H9 (cell line): ENCODE results near the gene COX5A. TPM values are rescaled to one million over a fixed set of nuclear protein-coding genes. Genes with fewer than 3 reads are reported as not detected.

Source experiments
- DNase-seq: peaks from one replicate; pipeline ENCODE4 v3.0.0-alpha.2; 2017
- H2AFZ ChIP-seq: one replicate; pipeline ENCODE4 v1.6.1; 2013; ENCODE audit warnings: mild to moderate bottlenecking, low read length, control low read depth, moderate library complexity
- H2AK5ac ChIP-seq: 2 replicates; pipeline ENCODE4 v1.6.1; 2013; ENCODE audit warnings: low read length, control low read depth, mixed read lengths; ENCODE audit not compliant: insufficient read length
- H2BK120ac ChIP-seq: one replicate; pipeline ENCODE4 v1.6.1; 2013; ENCODE audit warnings: low read depth, mild to moderate bottlenecking, low read length, control low read depth, inconsistent platforms; ENCODE audit not compliant: poor library complexity, severe bottlenecking
- H2BK12ac ChIP-seq: 2 replicates; pipeline ENCODE4 v1.6.1; 2013; ENCODE audit warnings: low read length, control low read depth, mixed read lengths, low read depth; ENCODE audit not compliant: insufficient read length
- H2BK15ac ChIP-seq: 2 replicates; pipeline ENCODE4 v1.6.1; 2013; ENCODE audit warnings: low read depth, low read length, control low read depth
- H2BK20ac ChIP-seq: one replicate; pipeline ENCODE4 v1.6.1; 2013; ENCODE audit warnings: low read depth, mild to moderate bottlenecking, low read length, control low read depth, inconsistent platforms; ENCODE audit not compliant: poor library complexity, severe bottlenecking
- H2BK5ac ChIP-seq: 2 replicates; pipeline ENCODE4 v1.6.1; 2013; ENCODE audit warnings: low read length, control low read depth, mixed read lengths; ENCODE audit not compliant: insufficient read length
- H3K14ac ChIP-seq: 2 replicates; pipeline ENCODE4 v1.6.1; 2013; ENCODE audit warnings: low read length, control low read depth; ENCODE audit not compliant: insufficient read depth
- H3K18ac ChIP-seq: 2 replicates; pipeline ENCODE4 v1.6.1; 2013; ENCODE audit warnings: low read depth, mild to moderate bottlenecking, mixed read lengths, low read length, control low read depth; ENCODE audit not compliant: insufficient read length
- H3K23ac ChIP-seq: 2 replicates; pipeline ENCODE4 v1.6.1; 2013; ENCODE audit warnings: low read length, control low read depth, mixed read lengths, low read depth; ENCODE audit not compliant: insufficient read length
- H3K23me2 ChIP-seq: 2 replicates; pipeline ENCODE4 v1.6.1; 2013; ENCODE audit warnings: low read depth, mild to moderate bottlenecking, mixed read lengths, low read length, control low read depth; ENCODE audit not compliant: insufficient read length, poor library complexity, severe bottlenecking
- H3K27ac ChIP-seq: 2 replicates; pipeline ENCODE4 v1.5.1; 2013; ENCODE audit warnings: low read length, control low read depth, mixed read lengths, low read depth; ENCODE audit not compliant: insufficient read length
- H3K27me3 ChIP-seq: 2 replicates; pipeline ENCODE4 v1.6.1; 2013; ENCODE audit warnings: low read length, control low read depth, inconsistent platforms; ENCODE audit not compliant: insufficient read depth
- H3K4ac ChIP-seq: 2 replicates; pipeline ENCODE4 v1.6.1; 2013; ENCODE audit warnings: low read depth, mild to moderate bottlenecking, control low read depth, inconsistent platforms, low read length, moderate library complexity
- H3K4me1 ChIP-seq: 2 replicates; pipeline ENCODE4 v1.6.1; 2013; ENCODE audit warnings: low read length, control low read depth, inconsistent platforms; ENCODE audit not compliant: insufficient read depth
- H3K4me2 ChIP-seq: 2 replicates; pipeline ENCODE4 v1.6.1; 2013; ENCODE audit warnings: low read length, control low read depth, mixed read lengths; ENCODE audit not compliant: insufficient read length, insufficient read depth
- H3K56ac ChIP-seq: 2 replicates; pipeline ENCODE4 v1.6.1; 2013; ENCODE audit warnings: low read depth, mild to moderate bottlenecking, mixed read lengths, low read length, control low read depth; ENCODE audit not compliant: insufficient read length
- H3K79me1 ChIP-seq: 2 replicates; pipeline ENCODE4 v1.6.1; 2013; ENCODE audit warnings: low read depth, mild to moderate bottlenecking, moderate library complexity, low read length, control low read depth, inconsistent platforms; ENCODE audit not compliant: insufficient read depth, poor library complexity, severe bottlenecking
- H3K79me2 ChIP-seq: 2 replicates; pipeline ENCODE4 v1.6.1; 2013; ENCODE audit warnings: low read length, control low read depth, inconsistent platforms; ENCODE audit not compliant: insufficient read depth
- H3K9ac ChIP-seq: 2 replicates; pipeline ENCODE4 v1.6.1; 2013; ENCODE audit warnings: low read length, control low read depth, mixed read lengths; ENCODE audit not compliant: insufficient read length; ENCODE audit errors: extremely low read depth
- H3K9me3 ChIP-seq: one replicate; pipeline ENCODE4 v1.6.1; 2013; ENCODE audit warnings: low read depth, low read length, inconsistent platforms; ENCODE audit not compliant: control insufficient read depth
- H3T11ph ChIP-seq: one replicate; pipeline ENCODE4 v1.6.1; 2013; ENCODE audit warnings: mild to moderate bottlenecking, low read length, control low read depth, inconsistent platforms
- H4K20me1 ChIP-seq: one replicate; pipeline ENCODE4 v1.6.1; 2013; ENCODE audit not compliant: control insufficient read depth, insufficient read length, insufficient read depth
- H4K5ac ChIP-seq: 2 replicates; pipeline ENCODE4 v1.6.1; 2013; ENCODE audit warnings: low read depth, mild to moderate bottlenecking, mixed read lengths, low read length, control low read depth; ENCODE audit not compliant: insufficient read length
- H4K8ac ChIP-seq: replicated peaks from 2 replicates; pipeline ENCODE4 v1.6.1; 2013; ENCODE audit warnings: low read length, control low read depth, mixed read lengths, low read depth; ENCODE audit not compliant: insufficient read length
- H4K91ac ChIP-seq: 2 replicates; pipeline ENCODE4 v1.6.1; 2013; ENCODE audit warnings: low read depth, mild to moderate bottlenecking, moderate library complexity, mixed read lengths, low read length, control low read depth; ENCODE audit not compliant: insufficient read length
- H3K27ac Mint-ChIP-seq, 3 experiments: 2 replicates in 2 of 3; 3 replicates in 1 of 3; pipeline ENCODE4 v1.8.0; 2020 to 2021; ENCODE audit warnings: mixed read lengths in 3 of 3, mild to moderate bottlenecking in 1 of 3, moderate library complexity in 1 of 3
- H3K27me3 Mint-ChIP-seq: 2 replicates; pipeline ENCODE4 v1.8.0; 2021; ENCODE audit warnings: low read depth, mild to moderate bottlenecking, moderate library complexity, mixed read lengths
- H3K36me3 Mint-ChIP-seq, 3 experiments: 2 replicates in 2 of 3; 3 replicates in 1 of 3; pipeline ENCODE4 v1.8.0; 2020 to 2021; ENCODE audit warnings: low read depth in 3 of 3, mixed read lengths in 3 of 3; ENCODE audit not compliant: insufficient read depth in 1 of 3
- H3K4me1 Mint-ChIP-seq, 2 experiments: 2 replicates each; pipeline ENCODE4 v1.8.0; 2020; ENCODE audit warnings: mixed read lengths in 2 of 2
- H3K4me3 Mint-ChIP-seq, 2 experiments: 2 replicates in 1 of 2; 3 replicates in 1 of 2; pipeline ENCODE4 v1.8.0; 2020 to 2021; ENCODE audit warnings: mild to moderate bottlenecking in 2 of 2, mixed read lengths in 2 of 2, moderate library complexity in 1 of 2
- H3K9me3 Mint-ChIP-seq, 2 experiments: 2 replicates in 1 of 2; 3 replicates in 1 of 2; pipeline ENCODE4 v1.8.0; 2020; ENCODE audit warnings: mild to moderate bottlenecking in 2 of 2, mixed read lengths in 2 of 2, moderate library complexity in 1 of 2
- CTCF ChIP-seq: fragments of 200-600 bp; sonication (generic); conservative IDR thresholded peaks from 3 replicates; pipeline ENCODE4 v1.8.0; 2021; ENCODE audit warnings: antibody characterized with exemption, mild to moderate bottlenecking
- WGBS: extraction: QIAGEN DNeasy Blood & Tissue Kit; methylation state at CpG from one replicate; pipeline ENCODE4 v1.1.7; 2013; ENCODE audit warnings: missing lambda C conversion rate, low lambda C conversion rate, mixed read lengths; ENCODE audit not compliant: insufficient read length; ENCODE audit errors: extremely low coverage; 5-methylcytosine and 5-hydroxymethylcytosine counted together
- total RNA-seq: library from RNA; stranded (reverse); gene quantifications from 2 replicates; pipeline ENCODE4 v1.2.1, GENCODE V29; 2021

Gene COX5A
- total RNA-seq, 1 experiment from 2014 or later = 331 TPM

- no peak overlapping the region for H2AK5ac ChIP-seq
- no peak overlapping the region for H2BK20ac ChIP-seq
- H4K8ac ChIP-seq = no peak overlapping the region
- H3K18ac ChIP-seq = no peak overlapping the region
- no peak overlapping the region for H3K4ac ChIP-seq
- no peak overlapping the region for H3K4me2 ChIP-seq
- H3K14ac ChIP-seq = no peak overlapping the region
- peaks cover 2% of the 10 kb centered on the region for H3K79me1 ChIP-seq
- no peak overlapping the region for H3K9ac ChIP-seq
- no peak overlapping the region for H2AFZ ChIP-seq
- no peak overlapping the region for H2BK120ac ChIP-seq
- Mint-ChIP-seq H3K27ac (no peak overlapping the region; a peak in 1 of 7 replicates), H3K27me3 (no peaks in the 10 kb centered on the region), H3K4me3 (peak overlapping the region; percentile 30 to 31; a peak in 4 of 5 replicates), H3K36me3 (peaks cover 8 to 28% (median 17%) of the 10 kb centered on the region in 3 experiments), H3K4me1 (peaks cover 14 to 23% of the 10 kb centered on the region in 2 experiments), H3K9me3 (peaks cover 4% of the 10 kb centered on the region in 2 experiments; a peak in 3 of 5 replicates)
- no peaks in the 10 kb centered on the region for H3K27me3 ChIP-seq
- H3K23ac ChIP-seq = no peak overlapping the region
- H4K91ac ChIP-seq = no peak overlapping the region
- no peak overlapping the region for H3K56ac ChIP-seq
- no peak overlapping the region for H2BK15ac ChIP-seq
- peaks cover 12% of the 10 kb centered on the region for H3K23me2 ChIP-seq
- H3T11ph ChIP-seq = no peak overlapping the region
- no peaks in the 10 kb centered on the region for H3K4me1 ChIP-seq
- no peaks in the 10 kb centered on the region for H3K9me3 ChIP-seq
- TF ChIP-seq CTCF = no peak
- no peak for DNase-seq
- no CpG with 5 or more reads among the region's 6 CpGs for WGBS
- H3K27ac ChIP-seq = no peak overlapping the region
- peaks cover 16% of the 10 kb centered on the region; the same call in 1 of the 2 replicates for H3K79me2 ChIP-seq
- H2BK12ac ChIP-seq = no peak overlapping the region
- no peak overlapping the region for H2BK5ac ChIP-seq
- H4K5ac ChIP-seq = no peak overlapping the region
- H4K20me1 ChIP-seq = peaks cover 3% of the 10 kb centered on the region
Observed at GRCh38 chr15:74870436-74871215, 67.2 kb downstream of the COX5A start.

Other genes with a start within 250 kb of the COX5A start
- gene EDC3, start 242.0 kb downstream of the COX5A start, total RNA-seq = 56.6 and 60.5 TPM in 2 replicates
- gene CYP1A1, start 212.5 kb downstream of the COX5A start, total RNA-seq = 0.33 TPM in 1 of 2 replicates, not detected in the other
- not detected in 2 replicates for gene CYP1A2, start 189.2 kb downstream of the COX5A start, total RNA-seq
- 49.2 and 49.3 TPM in 2 replicates for gene CSK, start 156.0 kb downstream of the COX5A start, total RNA-seq
- gene LMAN1L, start 125.2 kb downstream of the COX5A start, total RNA-seq = not detected in 2 replicates
- not detected in 2 replicates for gene CPLX3, start 111.4 kb downstream of the COX5A start, total RNA-seq
- gene ULK3, start 94.9 kb downstream of the COX5A start, total RNA-seq = 31.1 and 34.0 TPM in 2 replicates
- gene SCAMP2, start 64.7 kb downstream of the COX5A start, total RNA-seq = 49.0 and 50.2 TPM in 2 replicates
- gene MPI, start 48.0 kb downstream of the COX5A start, total RNA-seq = 55.0 and 57.5 TPM in 2 replicates
- 60.3 and 69.0 TPM in 2 replicates for gene FAM219B, start 31.2 kb downstream of the COX5A start, total RNA-seq
- 12.6 and 13.0 TPM in 2 replicates for gene RPP25, start 18.7 kb upstream of the COX5A start, total RNA-seq
- gene SCAMP5, start 57.5 kb upstream of the COX5A start, total RNA-seq = 45.8 and 47.8 TPM in 2 replicates
- gene PPCDC, start 85.5 kb upstream of the COX5A start, total RNA-seq = 17.6 and 22.7 TPM in 2 replicates